ENCODE measurements around the gene PLA2G4C.

- TF ChIP-seq, protein P1, sequence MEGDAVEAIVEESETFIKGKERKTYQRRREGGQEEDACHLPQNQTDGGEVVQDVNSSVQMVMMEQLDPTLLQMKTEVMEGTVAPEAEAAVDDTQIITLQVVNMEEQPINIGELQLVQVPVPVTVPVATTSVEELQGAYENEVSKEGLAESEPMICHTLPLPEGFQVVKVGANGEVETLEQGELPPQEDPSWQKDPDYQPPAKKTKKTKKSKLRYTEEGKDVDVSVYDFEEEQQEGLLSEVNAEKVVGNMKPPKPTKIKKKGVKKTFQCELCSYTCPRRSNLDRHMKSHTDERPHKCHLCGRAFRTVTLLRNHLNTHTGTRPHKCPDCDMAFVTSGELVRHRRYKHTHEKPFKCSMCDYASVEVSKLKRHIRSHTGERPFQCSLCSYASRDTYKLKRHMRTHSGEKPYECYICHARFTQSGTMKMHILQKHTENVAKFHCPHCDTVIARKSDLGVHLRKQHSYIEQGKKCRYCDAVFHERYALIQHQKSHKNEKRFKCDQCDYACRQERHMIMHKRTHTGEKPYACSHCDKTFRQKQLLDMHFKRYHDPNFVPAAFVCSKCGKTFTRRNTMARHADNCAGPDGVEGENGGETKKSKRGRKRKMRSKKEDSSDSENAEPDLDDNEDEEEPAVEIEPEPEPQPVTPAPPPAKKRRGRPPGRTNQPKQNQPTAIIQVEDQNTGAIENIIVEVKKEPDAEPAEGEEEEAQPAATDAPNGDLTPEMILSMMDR (IDR thresholded peaks at IDR 0.05; ENCODE audit: low read depth, low read length, missing input control) = no peak
- TF ChIP-seq ATF3 (IDR thresholded peaks at IDR 0.05) = no peak
- TF ChIP-seq RAD21 (IDR thresholded peaks at IDR 0.05) = no peak
- peak; percentile 17 for TF ChIP-seq REST (IDR thresholded peaks at IDR 0.05)
- no peak for TF ChIP-seq TAF1 (conservative IDR thresholded peaks at IDR 0.05)
- TF ChIP-seq EGR1 (IDR thresholded peaks at IDR 0.05; ENCODE audit: low read depth in 2 of 2) = no peak
- TF ChIP-seq GABPA (IDR thresholded peaks at IDR 0.05 in 1 of 2, conservative IDR thresholded peaks at IDR 0.05 in 1 of 2) = no peak
- peak; percentile 13 for TF ChIP-seq FOXA1 (IDR thresholded peaks at IDR 0.05)
These were observed 37.1 kb upstream of the PLA2G4C start for GRCh38 chr19:48147597-48148175.

Measured in liver (tissue), 3 donors.